Measurements from ENCODE around the gene LRTM1.

DNA sequence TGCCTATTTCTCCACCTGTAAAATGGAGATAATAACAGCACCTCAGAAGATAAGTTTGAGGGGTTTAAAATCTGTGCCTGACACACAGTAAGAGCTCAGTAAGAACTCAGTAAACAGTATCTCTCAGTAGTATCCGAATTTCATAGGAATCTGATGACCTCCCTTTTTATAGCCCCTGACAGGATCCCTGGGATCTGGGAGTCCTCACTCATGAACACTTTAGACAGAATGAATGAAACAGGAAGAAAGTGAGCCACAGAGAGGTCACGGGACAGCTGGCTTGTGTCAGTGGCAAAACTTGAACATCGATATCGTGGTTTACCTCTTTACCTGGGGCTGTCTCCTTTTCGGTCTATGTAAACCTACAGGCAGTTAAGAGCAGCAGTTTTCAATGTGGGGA is 51.2 kb downstream of the LRTM1 start:
- TF ChIP-seq MAX (IDR thresholded peaks at IDR 0.05) (no peak), POLR2A (IDR thresholded peaks at IDR 0.05; ENCODE audit: insufficient read depth in 1 of 2, low read depth in 2 of 2, low read length in 2 of 2) (no peak), POLR2AphosphoS5 (IDR thresholded peaks at IDR 0.05; ENCODE audit: low read depth, low read length) (no peak), TAF1 (CRISPR knock-in tag; IDR thresholded peaks at IDR 0.05) (no peak)
- TF ChIP-seq, protein P1, sequence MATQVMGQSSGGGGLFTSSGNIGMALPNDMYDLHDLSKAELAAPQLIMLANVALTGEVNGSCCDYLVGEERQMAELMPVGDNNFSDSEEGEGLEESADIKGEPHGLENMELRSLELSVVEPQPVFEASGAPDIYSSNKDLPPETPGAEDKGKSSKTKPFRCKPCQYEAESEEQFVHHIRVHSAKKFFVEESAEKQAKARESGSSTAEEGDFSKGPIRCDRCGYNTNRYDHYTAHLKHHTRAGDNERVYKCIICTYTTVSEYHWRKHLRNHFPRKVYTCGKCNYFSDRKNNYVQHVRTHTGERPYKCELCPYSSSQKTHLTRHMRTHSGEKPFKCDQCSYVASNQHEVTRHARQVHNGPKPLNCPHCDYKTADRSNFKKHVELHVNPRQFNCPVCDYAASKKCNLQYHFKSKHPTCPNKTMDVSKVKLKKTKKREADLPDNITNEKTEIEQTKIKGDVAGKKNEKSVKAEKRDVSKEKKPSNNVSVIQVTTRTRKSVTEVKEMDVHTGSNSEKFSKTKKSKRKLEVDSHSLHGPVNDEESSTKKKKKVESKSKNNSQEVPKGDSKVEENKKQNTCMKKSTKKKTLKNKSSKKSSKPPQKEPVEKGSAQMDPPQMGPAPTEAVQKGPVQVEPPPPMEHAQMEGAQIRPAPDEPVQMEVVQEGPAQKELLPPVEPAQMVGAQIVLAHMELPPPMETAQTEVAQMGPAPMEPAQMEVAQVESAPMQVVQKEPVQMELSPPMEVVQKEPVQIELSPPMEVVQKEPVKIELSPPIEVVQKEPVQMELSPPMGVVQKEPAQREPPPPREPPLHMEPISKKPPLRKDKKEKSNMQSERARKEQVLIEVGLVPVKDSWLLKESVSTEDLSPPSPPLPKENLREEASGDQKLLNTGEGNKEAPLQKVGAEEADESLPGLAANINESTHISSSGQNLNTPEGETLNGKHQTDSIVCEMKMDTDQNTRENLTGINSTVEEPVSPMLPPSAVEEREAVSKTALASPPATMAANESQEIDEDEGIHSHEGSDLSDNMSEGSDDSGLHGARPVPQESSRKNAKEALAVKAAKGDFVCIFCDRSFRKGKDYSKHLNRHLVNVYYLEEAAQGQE (IDR thresholded peaks at IDR 0.05; ENCODE audit: borderline replicate concordance in 1 of 2, low read depth in 1 of 2, low read length in 2 of 2), result no peak

All from HepG2 (cell line).